ENCODE results near the gene POLR2F. TPM values are rescaled to one million over a fixed set of nuclear protein-coding genes. Genes with fewer than 3 reads are reported as not detected.

Gene POLR2F
- total RNA-seq, 1 experiment from 2014 or later = 107 TPM

- TF ChIP-seq POLR2AphosphoS5 (IDR thresholded peaks at IDR 0.05; ENCODE audit: low read depth, low read length) = no peak
- no peak for TF ChIP-seq SRF (IDR thresholded peaks at IDR 0.05; ENCODE audit: low read depth)
- no peak for TF ChIP-seq JUND (IDR thresholded peaks at IDR 0.05)
- no peak for TF ChIP-seq FOSL1 (IDR thresholded peaks at IDR 0.05; ENCODE audit: low read depth)
- TF ChIP-seq TCF7L2 (IDR thresholded peaks at IDR 0.05; ENCODE audit: borderline replicate concordance, extremely low read depth, insufficient read depth, insufficient read length) = no peak
- no peak for TF ChIP-seq SP1 (IDR thresholded peaks at IDR 0.05; ENCODE audit: low read depth)
- TF ChIP-seq, protein P1, sequence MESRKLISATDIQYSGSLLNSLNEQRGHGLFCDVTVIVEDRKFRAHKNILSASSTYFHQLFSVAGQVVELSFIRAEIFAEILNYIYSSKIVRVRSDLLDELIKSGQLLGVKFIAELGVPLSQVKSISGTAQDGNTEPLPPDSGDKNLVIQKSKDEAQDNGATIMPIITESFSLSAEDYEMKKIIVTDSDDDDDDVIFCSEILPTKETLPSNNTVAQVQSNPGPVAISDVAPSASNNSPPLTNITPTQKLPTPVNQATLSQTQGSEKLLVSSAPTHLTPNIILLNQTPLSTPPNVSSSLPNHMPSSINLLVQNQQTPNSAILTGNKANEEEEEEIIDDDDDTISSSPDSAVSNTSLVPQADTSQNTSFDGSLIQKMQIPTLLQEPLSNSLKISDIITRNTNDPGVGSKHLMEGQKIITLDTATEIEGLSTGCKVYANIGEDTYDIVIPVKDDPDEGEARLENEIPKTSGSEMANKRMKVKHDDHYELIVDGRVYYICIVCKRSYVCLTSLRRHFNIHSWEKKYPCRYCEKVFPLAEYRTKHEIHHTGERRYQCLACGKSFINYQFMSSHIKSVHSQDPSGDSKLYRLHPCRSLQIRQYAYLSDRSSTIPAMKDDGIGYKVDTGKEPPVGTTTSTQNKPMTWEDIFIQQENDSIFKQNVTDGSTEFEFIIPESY (IDR thresholded peaks at IDR 0.05; ENCODE audit: extremely low read depth, insufficient replicate concordance, low read length) = no peak
- no peak for TF ChIP-seq CTCF (IDR thresholded peaks at IDR 0.05 in 2 of 3, conservative IDR thresholded peaks at IDR 0.05 in 1 of 3; ENCODE audit: borderline replicate concordance in 1 of 3, insufficient read depth in 1 of 3, low read depth in 2 of 3, low read length in 2 of 3)
- no peak for TF ChIP-seq SIN3A (IDR thresholded peaks at IDR 0.05; ENCODE audit: low read depth)
- ATAC-seq = no peak
- intact Hi-C loops (cut with micrococcal nuclease) = no loop called here
These were observed 33.4 kb upstream of the POLR2F start for GRCh38 chr22:37920126-37920525.

More at GRCh38 chr22:37920126-37920525, 33.4 kb upstream of the POLR2F start:
- Histone ChIP-seq H3K9ac (ENCODE audit: low read length) (no peak overlapping the region), H3K36me3 (ENCODE audit: control insufficient read depth in 1 of 2, insufficient read depth in 2 of 2, low read length in 2 of 2) (peaks cover 17 to 20% of the 10 kb centered on the region in 2 experiments; a peak in 3 of 4 replicates), H3K27ac (ENCODE audit: low read depth, low read length) (no peak overlapping the region), H3K4me2 (ENCODE audit: low read length) (no peak overlapping the region), H3K27me3 (ENCODE audit: insufficient read depth, low read length) (no peaks in the 10 kb centered on the region), H4K20me1 (ENCODE audit: insufficient read depth) (no peaks in the 10 kb centered on the region), H2AFZ (ENCODE audit: low read depth, low read length, poor library complexity, severe bottlenecking) (no peak overlapping the region), H3K4me3 (replicated peaks in 1 of 2; ENCODE audit: low read depth in 1 of 2, low read length in 2 of 2) (no peak overlapping the region), H3K79me2 (ENCODE audit: insufficient read depth, low read length) (no peaks in the 10 kb centered on the region), H3K4me1 (ENCODE audit: control insufficient read depth in 1 of 2, insufficient read depth in 2 of 2, low read length in 2 of 2) (no peaks in the 10 kb centered on the region), H3K9me3 (ENCODE audit: control insufficient read depth in 1 of 2, insufficient read depth in 1 of 2, low read depth in 1 of 2, low read length in 2 of 2) (no peaks in the 10 kb centered on the region), H3K9me2 (ENCODE audit: insufficient read depth) (no peaks in the 10 kb centered on the region)
- BruUV-seq (replicated peaks) = no TSS peak
- ChIA-PET POLR2A (no interaction called here), RAD21 (ENCODE audit: low non-redundant PET in 1 of 2, low total read pairs in 2 of 2, uncharacterized antibody in 2 of 2, unreplicated experiment in 2 of 2) (no interaction called here), CTCF (no interaction called here)
- DNase-seq (ENCODE audit: low read depth, low spot score) = no peak
